ENCODE measurements around the gene OBSL1. TPM values are rescaled to one million over a fixed set of nuclear protein-coding genes. Genes with fewer than 3 reads are reported as not detected.

The OBSL1 gene
- total RNA-seq, 2 experiments from 2014 or later: 0.99 to 1.2 TPM

DNA sequence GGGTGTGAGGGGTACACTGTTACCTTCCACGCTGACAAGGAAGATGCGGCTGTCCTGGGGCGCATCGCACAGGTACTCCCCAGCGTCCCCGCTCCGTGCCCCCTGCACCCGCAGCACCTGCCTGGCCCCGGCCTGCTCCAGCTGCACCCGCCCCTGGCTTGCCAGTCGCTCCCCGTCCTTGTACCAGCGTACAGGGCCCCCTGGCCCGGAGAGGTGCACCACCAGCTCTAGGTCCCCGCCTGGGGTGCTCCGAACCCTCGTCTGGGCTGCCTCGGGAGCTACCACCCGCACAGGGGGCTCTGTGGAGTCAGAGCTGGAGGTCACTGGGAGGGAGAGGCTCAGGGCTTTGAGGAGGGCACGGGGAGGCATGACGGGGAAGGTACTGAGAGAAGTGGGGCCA is 14.0 kb downstream of the OBSL1 start:
- CTCF ChIA-PET: no interaction called here

DNA sequence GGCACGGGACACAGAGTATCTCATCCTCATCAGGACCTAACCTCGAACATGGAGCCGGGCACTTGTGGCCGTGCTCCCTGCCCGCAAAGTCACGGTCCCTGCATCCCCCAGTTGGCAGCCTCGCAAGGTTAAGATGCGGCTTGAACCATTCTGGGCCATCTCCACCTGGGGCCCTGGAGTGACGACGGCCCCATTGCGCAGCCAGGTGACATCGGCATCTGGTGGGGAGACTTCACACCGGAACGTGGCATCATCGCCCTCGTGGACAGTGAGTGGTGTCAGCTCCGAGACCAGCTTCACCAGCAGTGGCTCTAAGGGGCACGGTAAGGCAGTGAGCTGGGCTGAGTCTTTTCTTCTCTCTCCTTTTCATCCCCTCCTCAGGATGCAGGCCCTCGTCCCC is 14.9 kb downstream of the OBSL1 start:
- POLR2A ChIA-PET: no interaction called here
- CTCF ChIA-PET: no interaction called here

More for the DNA sequence above, 14.0 kb downstream of the OBSL1 start:
- POLR2A ChIA-PET: no interaction called here

DNA sequence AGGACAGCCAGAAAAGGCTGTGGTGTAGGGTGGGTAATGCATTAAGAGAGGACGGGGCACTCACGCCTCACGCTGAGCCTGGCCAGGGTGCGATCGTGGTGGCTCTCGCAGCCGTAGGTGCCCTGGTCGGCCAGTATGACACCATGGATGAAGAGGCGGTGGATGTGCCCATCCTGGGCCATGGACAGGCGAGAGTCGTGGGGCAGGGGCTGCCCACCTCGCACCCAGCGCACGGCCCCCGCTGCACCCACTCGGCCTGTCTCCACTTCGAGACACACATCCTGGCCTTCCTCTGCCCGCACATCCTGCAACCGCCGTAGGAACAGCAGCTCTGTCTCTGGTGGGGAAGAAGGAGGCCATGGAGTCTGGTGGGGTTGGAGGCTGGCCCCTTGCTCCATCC is 15.4 kb downstream of the OBSL1 start:
- CTCF ChIA-PET: interaction anchor here (1.5 kb wide), 1 partner anchor 15 kb away, joined by 3 read pairs; no protein-coding TSS in a partner anchor
- POLR2A ChIA-PET: no interaction called here

GRCh38 chr2:219554350-219554749 is 17.0 kb downstream of the OBSL1 start:
- ChIA-PET POLR2A (no interaction called here), CTCF (no interaction called here)

GRCh38 chr2:219553463-219553963 is 17.8 kb downstream of the OBSL1 start:
- CTCF ChIA-PET: no interaction called here
- POLR2A ChIA-PET: interaction anchor here (0.5 kb wide), 1 partner anchor 17 kb away, joined by 3 read pairs; no protein-coding TSS in a partner anchor

DNA sequence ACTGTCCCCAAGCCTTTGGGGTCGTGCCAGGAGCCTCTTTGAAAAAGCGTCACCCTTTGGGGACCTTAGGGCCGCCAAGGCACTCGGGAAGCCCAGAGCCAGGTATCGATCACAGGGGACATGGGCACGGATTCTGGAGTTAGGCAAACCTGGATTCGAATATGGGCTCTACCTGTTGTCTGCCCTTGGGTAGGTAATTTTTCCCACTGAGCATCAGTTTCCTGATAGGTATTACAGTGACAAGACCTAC is 18.2 kb downstream of the OBSL1 start:
- ChIA-PET POLR2A (interaction anchor here (1.2 kb wide), 1 partner anchor 11 kb away, joined by 3 read pairs; no protein-coding TSS in a partner anchor), CTCF (interaction anchor here (1.5 kb wide), 1 partner anchor 12 kb away, joined by 4 read pairs; no protein-coding TSS in a partner anchor)

- POLR2A ChIA-PET: interaction anchor here (1.2 kb wide), 1 partner anchor 10 kb away, joined by 3 read pairs; no protein-coding TSS in a partner anchor
- CTCF ChIA-PET: interaction anchor here (1.1 to 1.5 kb wide), 3 partner anchors 9 to 23 kb away, joined by 3 to 10 read pairs (median 4); partner anchors contain the start of genes CHPF and TMEM198
These were observed 18.8 kb downstream of the OBSL1 start for GRCh38 chr2:219552382-219553167.

DNA sequence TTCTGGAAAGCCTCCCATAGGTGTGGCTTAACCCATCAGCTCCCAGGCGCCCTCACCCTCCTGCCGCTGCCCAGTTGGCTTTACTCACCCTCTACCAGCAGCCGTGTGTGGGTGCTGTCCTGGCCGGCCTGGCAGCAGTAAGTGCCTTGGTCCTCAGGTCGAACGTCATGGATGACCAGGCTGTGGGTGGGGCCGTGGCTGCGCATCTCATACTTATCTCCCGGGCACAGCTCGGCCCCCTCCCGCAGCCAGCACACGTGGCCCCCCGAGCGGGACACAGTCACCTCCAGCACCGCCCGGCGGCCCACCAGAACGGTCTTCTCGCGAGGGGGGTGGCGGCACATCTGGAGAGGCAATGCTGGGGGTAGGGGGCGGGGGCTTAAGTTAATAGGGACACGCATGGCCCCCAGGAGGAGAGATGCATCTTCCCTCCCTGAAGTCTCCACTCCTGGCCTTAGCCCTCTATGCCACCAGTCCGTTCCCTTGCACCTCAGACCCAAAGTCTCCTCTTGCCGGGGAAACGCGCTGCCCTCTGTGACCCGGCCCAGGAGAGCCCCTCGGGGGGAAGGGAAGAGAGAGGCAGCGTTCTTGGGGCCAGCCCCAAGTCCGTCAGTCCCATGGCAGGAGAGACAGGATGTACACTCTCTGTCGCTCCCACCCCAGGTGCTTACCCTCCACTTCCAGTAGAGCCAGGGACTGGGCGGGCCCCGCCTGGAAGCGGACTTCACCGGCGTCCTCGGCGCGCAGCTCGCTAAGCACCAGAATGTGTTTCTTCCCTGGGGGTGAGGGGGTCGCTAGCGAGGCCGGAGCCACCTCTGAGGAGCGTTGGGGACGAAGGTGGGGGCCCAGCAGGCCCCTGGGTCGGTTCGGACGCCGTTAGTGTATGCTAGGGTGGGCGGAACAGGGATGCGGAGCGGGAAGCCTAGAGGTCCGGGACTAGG is 19.6 kb downstream of the OBSL1 start:
- ChIA-PET POLR2A (interaction anchor here (1.2 kb wide), 1 partner anchor 10 kb away, joined by 3 read pairs; no protein-coding TSS in a partner anchor), CTCF (interaction anchor here (1.0 to 1.5 kb wide), 5 partner anchors 8 to 22 kb away, joined by 3 to 10 read pairs (median 3); partner anchors contain the start of genes CHPF and TMEM198)

DNA sequence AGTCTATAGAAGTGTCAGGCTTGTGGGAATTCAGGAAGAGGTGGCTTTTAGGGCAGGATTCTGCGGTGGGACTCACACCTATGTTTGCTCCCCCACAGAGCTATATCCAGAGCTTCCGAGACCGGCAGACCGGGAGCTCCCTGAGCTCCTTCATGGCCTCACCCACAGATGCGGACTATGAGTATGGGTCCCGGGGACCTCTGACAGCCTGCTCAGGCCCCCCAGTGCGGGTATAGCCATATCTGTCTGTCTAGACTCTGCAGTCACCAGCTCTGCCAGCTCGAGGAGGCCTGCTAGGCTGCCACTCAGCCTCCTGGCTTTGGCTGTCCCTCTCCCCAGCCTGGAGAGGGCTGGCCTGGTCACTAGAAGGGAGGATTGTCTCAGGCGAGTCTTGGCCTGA is 21.7 kb downstream of the OBSL1 start:
- CTCF ChIA-PET: interaction anchor here (1.3 to 2.0 kb wide), 2 partner anchors 11 to 93 kb away, joined by 4 to 10 read pairs; no protein-coding TSS in a partner anchor
- POLR2A ChIA-PET: no interaction called here

- ChIA-PET POLR2A (no interaction called here), CTCF (interaction anchor here (1.3 to 2.0 kb wide), 3 partner anchors 11 to 146 kb away, joined by 4 to 10 read pairs (median 7); no protein-coding TSS in a partner anchor)
These were observed 22.3 kb downstream of the OBSL1 start for GRCh38 chr2:219548990-219549389.

DNA sequence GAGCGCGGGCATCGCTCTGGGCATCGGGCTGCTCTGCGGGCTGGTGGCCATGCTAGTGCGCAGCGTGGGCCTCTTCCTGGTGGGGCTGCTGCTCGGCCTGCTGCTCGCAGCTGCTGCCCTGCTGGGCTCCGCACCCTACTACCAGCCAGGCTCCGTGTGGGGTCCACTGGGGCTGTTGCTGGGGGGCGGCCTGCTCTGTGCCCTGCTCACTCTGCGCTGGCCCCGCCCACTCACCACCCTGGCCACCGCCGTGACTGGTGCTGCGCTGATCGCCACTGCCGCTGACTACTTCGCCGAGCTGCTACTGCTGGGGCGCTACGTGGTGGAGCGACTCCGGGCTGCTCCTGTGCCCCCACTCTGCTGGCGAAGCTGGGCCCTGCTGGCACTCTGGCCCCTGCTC is 23.7 kb downstream of the OBSL1 start:
- CTCF ChIA-PET: interaction anchor here (2.0 kb wide), 1 partner anchor 145 kb away, joined by 7 read pairs; no protein-coding TSS in a partner anchor

DNA sequence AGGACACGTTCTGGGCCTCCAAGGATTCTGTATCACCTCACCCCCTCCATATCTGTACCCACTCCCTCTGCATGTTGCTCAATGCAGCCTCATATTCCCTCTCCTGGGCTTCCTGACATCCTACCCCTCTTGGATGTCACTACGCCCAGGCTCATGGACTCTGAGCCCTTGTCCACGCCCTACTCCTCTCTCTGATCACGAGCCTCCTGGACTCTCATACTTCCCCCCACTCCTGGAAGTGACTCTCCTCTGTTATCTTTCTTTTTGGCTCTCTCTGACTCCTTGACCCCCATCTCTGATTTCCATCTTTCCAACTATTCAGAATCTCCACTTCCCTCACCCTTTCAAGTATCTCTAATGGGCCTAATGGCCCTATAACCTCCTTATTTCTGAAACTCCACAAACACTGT is 25.4 kb downstream of the OBSL1 start:
- ChIA-PET POLR2A (no interaction called here), CTCF (no interaction called here)

More for the DNA sequence above, 23.7 kb downstream of the OBSL1 start:
- POLR2A ChIA-PET: no interaction called here

GRCh38 chr2:219545295-219545942 is 25.9 kb downstream of the OBSL1 start:
- CTCF ChIA-PET: interaction anchor here (1.9 kb wide), 1 partner anchor 15 kb away, joined by 5 read pairs; no protein-coding TSS in a partner anchor
- POLR2A ChIA-PET: no interaction called here

DNA sequence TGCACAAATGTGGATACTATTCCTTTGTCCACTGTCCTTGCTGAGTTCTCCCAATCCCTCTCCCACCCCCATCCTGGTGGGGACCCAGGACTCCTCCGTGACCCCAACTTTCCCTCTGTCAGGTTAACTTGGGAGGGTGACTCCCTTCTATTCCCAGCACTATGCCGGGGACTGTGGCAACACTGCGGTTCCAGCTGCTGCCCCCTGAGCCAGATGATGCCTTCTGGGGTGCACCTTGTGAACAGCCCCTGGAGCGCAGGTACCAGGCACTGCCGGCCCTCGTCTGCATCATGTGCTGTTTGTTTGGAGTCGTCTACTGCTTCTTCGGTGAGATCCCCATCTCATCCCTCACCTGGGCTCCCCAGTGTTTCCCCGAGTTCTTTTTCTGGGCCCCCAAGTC is 26.8 kb downstream of the OBSL1 start:
- ChIA-PET CTCF (interaction anchor here (1.9 kb wide), 1 partner anchor 16 kb away, joined by 5 read pairs; no protein-coding TSS in a partner anchor), POLR2A (no interaction called here)

DNA sequence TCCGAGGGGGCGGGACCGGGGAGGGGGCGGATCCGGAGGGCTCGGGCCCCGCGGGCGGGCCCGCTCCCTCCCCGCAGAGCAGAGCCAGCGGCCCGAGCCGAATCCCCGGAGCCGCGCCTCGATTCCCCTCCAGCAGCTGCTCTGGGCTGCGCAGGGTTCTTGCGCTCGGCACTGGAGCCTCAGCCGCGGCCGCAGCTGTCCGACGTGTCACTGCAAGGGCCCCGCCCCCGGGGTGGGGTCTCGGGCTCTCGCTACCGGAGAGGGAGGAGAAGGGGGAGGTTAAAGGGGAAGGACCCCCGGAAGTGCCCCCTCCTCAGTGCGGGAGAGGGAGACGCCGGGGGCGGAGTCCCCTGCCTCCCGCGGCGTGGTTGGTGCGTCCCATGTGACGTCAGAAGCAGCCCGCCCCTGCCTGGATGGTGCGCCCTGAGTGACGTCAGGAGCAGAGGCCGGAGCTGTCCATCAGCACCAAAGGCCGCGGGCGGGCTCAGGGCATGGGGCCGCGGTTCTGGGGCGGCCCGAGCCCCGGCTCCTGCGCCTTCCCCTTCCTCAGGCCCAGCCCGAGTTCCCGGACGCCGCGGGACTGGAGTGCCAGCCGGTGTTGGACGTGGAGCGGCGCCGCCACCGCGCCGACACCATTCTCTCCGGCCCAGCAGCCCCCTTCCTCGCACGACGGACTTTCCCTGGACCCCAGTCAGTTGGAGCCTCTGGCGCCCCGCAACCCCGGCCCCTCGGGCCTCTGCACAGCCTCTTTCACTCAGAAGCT is 27.6 kb downstream of the OBSL1 start, which contains the start of the genes CHPF and TMEM198:
TSS of gene CHPF (minus strand) at position 214 of the 763 bp plus-strand sequence. CDS start 271 bp downstream, outside the sequence.
TSS of gene TMEM198 (plus strand) at position 433 of the 763 bp plus-strand sequence. CDS start 700 bp downstream, outside the sequence.
- CTCF ChIA-PET: interaction anchor here (1.0 to 3.4 kb wide), 9 partner anchors 9 to 154 kb away, joined by 3 to 13 read pairs (median 6); partner anchors contain the start of gene STK11IP

GRCh38 chr2:219542931-219543595 is 28.3 kb downstream of the OBSL1 start:
- POLR2A ChIA-PET: no interaction called here
- CTCF ChIA-PET: interaction anchor here (0.6 to 3.4 kb wide), 11 partner anchors 9 to 153 kb away, joined by 3 to 13 read pairs (median 6); partner anchors contain the start of gene STK11IP

More for the DNA sequence above, 27.6 kb downstream of the OBSL1 start, which contains the start of the genes CHPF and TMEM198:
- POLR2A ChIA-PET: interaction anchor here (0.9 kb wide), 2 partner anchors 45 to 54 kb away, joined by 4 to 5 read pairs; partner anchors contain the start of genes GMPPA and STK11IP

DNA sequence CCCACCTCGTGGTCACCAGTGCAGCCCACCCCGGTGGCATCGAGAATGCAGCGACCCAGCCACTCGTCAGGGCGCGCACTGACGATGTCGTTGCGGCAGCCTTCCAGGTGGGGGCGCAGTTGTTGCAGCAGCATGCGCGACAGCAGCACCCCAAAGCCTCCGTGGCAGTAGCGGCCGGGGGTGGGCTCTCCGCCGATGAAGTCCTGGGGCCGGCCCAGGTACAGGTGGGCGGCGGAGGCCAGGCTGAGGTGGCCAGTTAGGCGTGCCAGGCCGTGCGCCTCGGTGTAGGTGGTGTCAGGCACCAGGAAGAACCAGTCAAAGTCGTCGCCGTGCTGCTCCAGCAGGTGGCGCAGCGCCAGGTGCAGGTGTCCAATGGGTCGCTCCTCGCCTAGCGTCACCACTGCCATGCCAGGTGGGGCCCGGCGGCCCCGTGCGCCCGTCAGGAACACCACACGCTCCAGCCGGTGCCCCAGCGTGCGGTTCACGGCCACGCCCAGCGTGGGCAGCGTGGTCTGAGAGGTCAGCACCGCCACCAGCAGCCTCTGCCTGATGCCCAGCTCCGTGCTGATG is 29.6 kb downstream of the OBSL1 start:
- ChIA-PET POLR2A (interaction anchor here (0.6 kb wide), 1 partner anchor 11 kb away, joined by 3 read pairs; no protein-coding TSS in a partner anchor), CTCF (interaction anchor here (0.6 to 3.7 kb wide), 28 partner anchors 9 to 153 kb away, joined by 3 to 31 read pairs (median 4); partner anchors contain the start of genes INHA, OBSL1 and STK11IP)

Data from activated CD8-positive, alpha-beta memory T cell treated with anti-CD3 and anti-CD28 coated beads for 36 hours (primary cell).